HT1080 (cell line): ENCODE results near the gene LRP1-AS. TPM values are rescaled to one million over a fixed set of nuclear protein-coding genes. Genes with fewer than 3 reads are reported as not detected.

Source experiments
- DNase-seq: peaks from one replicate; pipeline ENCODE4 v3.0.0-alpha.2; 2015; ENCODE audit warnings: low read depth
- total RNA-seq: library from RNA; depleted of rRNA; stranded (reverse); fragments of >200 nt; shearing (Covaris generic); gene quantifications from 2 replicates; pipeline ENCODE4 v1.2.3, GENCODE V29; 2014

The LRP1-AS gene
- total RNA-seq, 1 experiment from 2014 or later, result not detected

GRCh38 chr12:57180321-57180989 lies 33.0 kb upstream of the LRP1-AS start:
- no peak for DNase-seq

GRCh38 chr12:57179331-57180086 lies 32.1 kb upstream of the LRP1-AS start:
- no peak for DNase-seq

- no peak for DNase-seq
Observed at GRCh38 chr12:57178213-57178612, 30.8 kb upstream of the LRP1-AS start.

GRCh38 chr12:57177354-57177753 lies 29.9 kb upstream of the LRP1-AS start:
- no peak for DNase-seq

GRCh38 chr12:57176846-57177245 lies 29.4 kb upstream of the LRP1-AS start:
- DNase-seq, result peak; percentile 40

- no peak for DNase-seq
Observed at GRCh38 chr12:57176139-57176477, 28.7 kb upstream of the LRP1-AS start.

GRCh38 chr12:57175428-57176138 lies 28.2 kb upstream of the LRP1-AS start:
- peak; percentile 43 for DNase-seq

GRCh38 chr12:57173683-57174082 lies 26.3 kb upstream of the LRP1-AS start:
- DNase-seq, result no peak

GRCh38 chr12:57173089-57173488 lies 25.7 kb upstream of the LRP1-AS start:
- no peak for DNase-seq

GRCh38 chr12:57171668-57172067 lies 24.2 kb upstream of the LRP1-AS start:
- DNase-seq, result peak; percentile 40

- DNase-seq, result no peak
Observed at GRCh38 chr12:57170927-57171326, 23.5 kb upstream of the LRP1-AS start.

GRCh38 chr12:57170408-57170807 lies 23.0 kb upstream of the LRP1-AS start:
- no peak for DNase-seq

- no peak for DNase-seq
Observed at GRCh38 chr12:57169969-57170368, 22.6 kb upstream of the LRP1-AS start.

GRCh38 chr12:57169046-57169795 lies 21.8 kb upstream of the LRP1-AS start:
- DNase-seq, result no peak

- DNase-seq, result no peak
Observed at GRCh38 chr12:57168058-57168457, 20.6 kb upstream of the LRP1-AS start.

GRCh38 chr12:57166971-57167371 lies 19.6 kb upstream of the LRP1-AS start:
- DNase-seq, result peak; percentile 98

GRCh38 chr12:57165741-57166140 lies 18.3 kb upstream of the LRP1-AS start:
- peak; percentile 91 for DNase-seq

- peak; percentile 53 for DNase-seq
Observed at GRCh38 chr12:57164966-57165625, 17.7 kb upstream of the LRP1-AS start.

GRCh38 chr12:57164454-57164853 lies 17.0 kb upstream of the LRP1-AS start:
- DNase-seq, result no peak

GRCh38 chr12:57162553-57163125 lies 15.2 kb upstream of the LRP1-AS start:
- no peak for DNase-seq

- DNase-seq, result no peak
Observed at GRCh38 chr12:57161491-57161890, 14.1 kb upstream of the LRP1-AS start.
